Large intestine (tissue), 3 donors: Measurements from ENCODE around the gene CYP2B6. TPM values are rescaled to one million over a fixed set of nuclear protein-coding genes. Genes with fewer than 3 reads are reported as not detected.
"Not testable (repeated sequence)": the region's sequence is repeated elsewhere in the genome, so short reads cannot be mapped to it uniquely, and the experiment has no call there.

Experiments
- DNase-seq, 2 donors: peaks; one replicate each; pipeline versions ENCODE4 v3.0.0 to v3.0.0-alpha.2; 2013
- H3K27ac ChIP-seq: one replicate; pipeline ENCODE4 v1.5.1; 2013; ENCODE audit warnings: low read length
- H3K27me3 ChIP-seq: 2 replicates; pipeline ENCODE4 v1.6.1; 2013; ENCODE audit warnings: low read length; ENCODE audit not compliant: control insufficient read depth, insufficient read depth
- H3K36me3 ChIP-seq: 2 replicates; pipeline ENCODE4 v1.6.1; 2013; ENCODE audit warnings: low read length; ENCODE audit not compliant: control insufficient read depth, insufficient read depth
- H3K4me1 ChIP-seq: one replicate; pipeline ENCODE4 v1.6.1; 2013; ENCODE audit warnings: low read length; ENCODE audit not compliant: control insufficient read depth, insufficient read depth
- H3K4me3 ChIP-seq: one replicate; pipeline ENCODE4 v1.5.1; 2013; ENCODE audit warnings: low read length
- H3K9me3 ChIP-seq: one replicate; pipeline ENCODE4 v1.6.1; 2013; ENCODE audit warnings: mild to moderate bottlenecking, low read depth, low read length, moderate library complexity; ENCODE audit not compliant: control insufficient read depth
- WGBS: methylation state at CpG from one replicate; pipeline ENCODE4 v1.1.5; 2013; ENCODE audit warnings: low lambda C conversion rate; ENCODE audit not compliant: insufficient coverage; 5-methylcytosine and 5-hydroxymethylcytosine counted together
- polyA plus RNA-seq: library from polyadenylated mRNA; unstranded; fragments of 120-200 nt; gene quantifications from one replicate; pipeline ENCODE4 v1.2.1, GENCODE V29; 2013

Gene CYP2B6
- polyA plus RNA-seq, 1 donor: 5.3 TPM

DNA sequence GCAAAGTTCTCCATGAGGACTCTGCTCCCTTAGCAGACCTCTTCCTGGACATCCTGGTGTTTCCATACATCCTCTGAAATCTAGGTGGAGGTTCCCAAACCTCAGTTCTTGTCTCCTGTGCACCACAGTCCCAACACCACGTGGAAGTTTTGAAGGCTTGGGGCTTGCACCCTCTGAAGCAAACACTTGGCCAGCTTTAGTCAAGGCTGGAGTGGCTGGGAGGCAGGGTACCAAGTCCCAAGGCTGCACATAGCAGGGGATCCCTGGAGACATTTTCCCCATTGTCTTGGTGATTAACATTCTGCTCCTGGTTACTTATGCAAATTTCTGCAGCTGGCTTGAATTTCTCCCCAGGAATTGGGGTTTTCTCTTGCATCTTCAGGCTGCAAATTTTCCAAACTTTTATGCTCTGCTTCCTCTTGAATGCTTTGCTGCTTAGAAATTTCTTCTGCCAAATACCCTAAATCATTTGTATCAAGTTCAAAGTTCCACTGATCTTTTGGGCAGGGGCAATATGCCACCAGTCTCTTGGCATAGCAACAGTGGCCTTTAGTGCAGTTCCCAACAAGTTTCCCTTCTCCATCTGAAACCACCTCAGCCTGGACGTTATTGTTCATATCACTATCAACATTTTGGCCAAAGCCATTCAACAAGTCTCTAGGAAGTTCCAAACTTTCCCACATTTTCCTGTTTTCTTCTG lies 10.2 kb upstream of the CYP2B6 start:
- peak overlapping the region; percentile 94 for H3K27ac ChIP-seq

DNA sequence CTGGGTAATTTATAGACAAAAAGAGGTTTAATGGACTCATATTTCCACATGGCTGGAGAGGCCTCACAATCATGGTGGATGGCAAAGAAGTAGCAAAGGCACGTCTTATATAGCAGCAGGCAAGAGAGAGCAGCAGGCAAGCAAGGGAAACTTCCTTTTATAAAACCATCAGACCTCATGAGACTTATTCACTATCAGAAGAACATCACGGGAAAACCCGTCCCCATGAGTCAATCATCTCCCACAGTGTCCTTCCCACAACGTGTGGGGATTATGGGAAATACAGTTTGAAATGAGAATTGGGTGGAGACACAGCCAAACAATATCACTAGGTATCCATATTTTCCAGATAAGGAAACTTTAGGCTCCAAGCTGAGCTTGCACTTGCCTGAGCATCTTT lies 9.5 kb upstream of the CYP2B6 start:
- H3K36me3 ChIP-seq: no peaks in the 10 kb centered on the region
- no peak for DNase-seq
- no peak overlapping the region for H3K4me3 ChIP-seq
- H3K4me1 ChIP-seq: peaks cover 35% of the 10 kb centered on the region
- H3K27me3 ChIP-seq: no peaks in the 10 kb centered on the region
- peaks cover 5% of the 10 kb centered on the region for H3K9me3 ChIP-seq
- H3K27ac ChIP-seq: no peak overlapping the region
- WGBS: no CpG with 5 or more reads among the region's 4 CpGs

More for the DNA sequence above, 10.2 kb upstream of the CYP2B6 start:
- not testable (repeated sequence) for DNase-seq, H3K27me3 ChIP-seq, H3K36me3 ChIP-seq, H3K4me3 ChIP-seq, H3K9me3 ChIP-seq
- no CpG with 5 or more reads among the region's 2 CpGs for WGBS
- H3K4me1 ChIP-seq: peaks cover 35% of the 10 kb centered on the region

DNA sequence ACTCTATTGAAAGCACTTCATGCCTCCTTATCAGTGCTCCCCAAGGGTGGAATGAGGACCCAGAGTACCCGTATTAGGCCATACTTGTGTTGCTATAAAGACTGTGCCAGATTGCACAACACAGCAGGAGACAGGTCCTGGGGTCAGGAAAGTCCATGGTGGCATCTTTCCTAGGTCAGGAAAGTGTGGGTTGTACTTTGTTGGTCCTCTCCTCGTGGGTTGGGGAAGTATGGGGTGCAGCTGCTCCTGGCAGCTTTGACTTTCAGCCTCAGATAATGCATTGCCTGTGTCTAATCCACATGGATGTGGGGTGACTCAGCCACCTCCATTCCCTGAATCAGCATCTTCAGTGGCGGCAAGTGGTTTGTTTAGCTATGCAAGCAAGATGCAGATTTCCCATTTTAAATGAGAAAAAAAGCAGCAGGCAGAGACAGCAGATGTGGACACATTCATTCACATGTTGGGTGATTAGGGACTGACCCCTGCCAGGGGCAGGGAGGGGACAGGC lies 8.4 kb upstream of the CYP2B6 start:
- WGBS: no CpG with 5 or more reads among the region's 3 CpGs
- peaks cover 35% of the 10 kb centered on the region for H3K4me1 ChIP-seq
- no peaks in the 10 kb centered on the region for H3K27me3 ChIP-seq
- peak; percentile 78 to 87 for DNase-seq
- H3K9me3 ChIP-seq: peaks cover 5% of the 10 kb centered on the region
- H3K27ac ChIP-seq: peak overlapping the region; percentile 29
- no peak overlapping the region for H3K4me3 ChIP-seq
- H3K36me3 ChIP-seq: no peaks in the 10 kb centered on the region

DNA sequence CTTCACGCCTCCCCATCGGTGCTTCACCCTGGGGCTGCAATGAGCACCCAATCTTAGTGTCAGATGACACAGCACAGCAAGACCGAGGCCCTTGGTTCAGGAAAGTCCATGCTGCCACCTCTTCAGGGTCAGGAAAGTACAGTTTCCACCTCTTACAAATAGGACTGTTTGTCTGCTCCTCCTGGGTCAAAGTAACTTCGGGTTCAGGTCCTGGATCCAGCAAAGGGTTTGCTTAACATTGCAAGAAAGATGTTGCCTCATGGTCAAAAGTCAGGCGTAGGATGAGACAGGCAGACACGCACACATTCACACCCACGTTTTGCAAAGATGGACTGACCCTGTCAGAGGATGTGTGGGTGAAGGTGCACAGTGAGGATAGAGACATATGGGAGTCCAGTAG lies 1.6 kb upstream of the CYP2B6 start:
- no peak overlapping the region for H3K4me3 ChIP-seq
- H3K4me1 ChIP-seq: peaks cover 3% of the 10 kb centered on the region
- H3K9me3 ChIP-seq: no peaks in the 10 kb centered on the region
- DNase-seq: no peak
- H3K27me3 ChIP-seq: no peaks in the 10 kb centered on the region
- no peaks in the 10 kb centered on the region for H3K36me3 ChIP-seq
- WGBS: 100% methylated on average over 1 of the region's 7 CpGs
- no peak overlapping the region for H3K27ac ChIP-seq

DNA sequence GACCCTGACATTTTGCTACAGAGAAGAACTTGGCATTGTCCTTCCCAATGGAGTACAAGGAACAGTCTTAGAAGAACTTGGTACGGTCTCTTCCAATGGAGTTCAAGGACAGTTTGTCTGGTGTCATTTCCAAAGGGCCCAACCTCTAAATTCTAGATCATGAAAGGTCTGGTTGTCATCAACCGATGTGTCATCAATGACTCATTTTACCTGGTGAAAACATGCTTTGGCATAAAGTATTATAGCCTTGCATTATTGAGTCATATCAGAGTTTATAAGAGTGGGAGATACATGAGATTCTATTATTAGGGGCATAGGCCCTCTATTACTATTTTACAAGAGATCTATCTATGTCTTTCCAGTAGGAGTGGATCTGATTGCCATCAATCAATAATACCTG lies 4.3 kb downstream of the CYP2B6 start:
- peaks cover 8% of the 10 kb centered on the region for H3K4me1 ChIP-seq
- no peaks in the 10 kb centered on the region for H3K27me3 ChIP-seq
- H3K36me3 ChIP-seq: no peaks in the 10 kb centered on the region
- DNase-seq: no peak
- H3K9me3 ChIP-seq: no peaks in the 10 kb centered on the region
- WGBS: no CpG with 5 or more reads among the region's 2 CpGs
- no peak overlapping the region for H3K27ac ChIP-seq
- H3K4me3 ChIP-seq: no peak overlapping the region

DNA sequence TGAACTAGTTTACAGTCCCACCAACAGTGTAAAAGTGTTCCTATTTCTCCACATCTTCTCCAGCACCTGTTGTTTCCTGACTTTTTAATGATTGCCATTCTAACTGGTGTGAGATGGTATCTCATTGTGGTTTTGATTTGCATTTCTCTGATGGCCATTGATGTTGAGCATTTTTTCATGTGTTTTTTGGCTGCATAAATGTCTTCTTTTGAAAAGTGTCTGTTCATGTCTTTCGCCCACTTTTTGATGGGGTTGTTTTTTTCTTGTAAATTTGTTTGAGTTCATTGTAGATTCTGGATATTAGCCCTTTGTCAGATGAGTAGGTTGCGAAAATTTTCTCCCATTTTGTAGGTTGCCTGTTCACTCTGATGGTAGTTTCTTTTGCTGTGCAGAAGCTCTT lies 7.9 kb downstream of the CYP2B6 start:
- H3K4me3 ChIP-seq, DNase-seq: not testable (repeated sequence)
- WGBS: no CpG with 5 or more reads among the region's 2 CpGs

DNA sequence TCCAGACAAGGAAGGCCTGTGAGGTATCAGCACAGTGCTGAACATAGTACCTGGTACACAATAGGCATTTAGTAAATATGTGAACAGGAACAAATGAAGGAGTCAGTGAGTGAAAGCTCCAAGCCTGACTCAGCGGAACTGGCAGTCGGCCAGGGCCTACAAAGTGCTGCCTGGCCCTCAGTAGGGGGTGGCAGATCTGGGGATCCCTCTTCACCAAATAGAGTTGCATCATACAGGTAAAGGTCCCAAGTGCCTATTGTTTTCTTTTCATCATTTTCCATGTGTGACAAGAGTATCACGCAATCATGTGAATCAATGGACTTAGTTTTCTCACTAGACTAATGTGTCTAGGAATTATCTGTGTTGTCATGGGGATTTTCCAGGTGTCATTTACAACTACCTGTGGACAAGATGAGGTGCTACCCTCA lies 9.2 kb downstream of the CYP2B6 start:
- peaks cover 22% of the 10 kb centered on the region for H3K4me1 ChIP-seq
- peak overlapping the region; percentile 67 for H3K27ac ChIP-seq
- WGBS: no CpG with 5 or more reads among the region's 3 CpGs
- peaks cover 6% of the 10 kb centered on the region for H3K9me3 ChIP-seq
- DNase-seq: peak; percentile 83 to 93
- H3K27me3 ChIP-seq: no peaks in the 10 kb centered on the region
- H3K36me3 ChIP-seq: no peaks in the 10 kb centered on the region
- no peak overlapping the region for H3K4me3 ChIP-seq

More for the DNA sequence above, 7.9 kb downstream of the CYP2B6 start:
- peaks cover 20% of the 10 kb centered on the region for H3K4me1 ChIP-seq
- not testable (repeated sequence) for H3K27ac ChIP-seq, H3K27me3 ChIP-seq, H3K36me3 ChIP-seq, H3K9me3 ChIP-seq

DNA sequence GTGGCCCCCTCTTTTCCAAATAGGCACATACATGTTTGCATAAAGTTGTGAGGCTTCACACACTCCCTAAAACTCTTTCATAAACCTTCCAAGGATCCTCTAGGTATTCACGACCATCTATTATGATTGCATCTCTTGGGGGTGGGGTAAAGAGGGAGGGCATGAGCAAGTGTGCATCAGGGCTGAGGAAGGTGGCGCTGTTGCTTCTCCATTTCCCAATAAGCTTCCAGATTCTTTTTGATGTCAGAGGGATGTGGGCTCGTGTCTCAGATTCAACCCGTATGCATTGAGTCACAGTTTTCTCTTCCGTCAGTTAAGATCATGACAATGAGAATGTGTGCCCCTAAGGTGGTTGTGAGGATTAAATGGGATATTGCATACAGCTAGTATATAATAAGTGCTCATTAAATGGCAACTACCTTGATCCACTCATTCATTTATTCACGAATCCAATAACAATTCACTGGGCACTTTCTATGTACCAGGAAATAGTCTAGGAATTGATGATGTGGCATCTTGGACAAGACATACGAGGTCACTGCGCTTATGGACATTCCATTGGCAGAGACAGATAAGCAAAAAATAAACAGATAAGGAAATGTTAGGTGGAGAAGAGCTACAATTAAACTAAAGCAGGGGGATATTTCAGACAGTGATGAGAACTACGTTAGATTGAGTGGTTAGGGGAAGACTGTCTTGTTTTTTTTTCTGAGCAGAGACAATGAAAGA lies 10.3 kb downstream of the CYP2B6 start:
- no peak for DNase-seq
- no peaks in the 10 kb centered on the region for H3K27me3 ChIP-seq
- no peak overlapping the region for H3K4me3 ChIP-seq
- peak overlapping the region; percentile 67 for H3K27ac ChIP-seq
- no peaks in the 10 kb centered on the region for H3K36me3 ChIP-seq
- peaks cover 22% of the 10 kb centered on the region for H3K4me1 ChIP-seq
- no CpG with 5 or more reads among the region's 9 CpGs for WGBS
- H3K9me3 ChIP-seq: peaks cover 6% of the 10 kb centered on the region

DNA sequence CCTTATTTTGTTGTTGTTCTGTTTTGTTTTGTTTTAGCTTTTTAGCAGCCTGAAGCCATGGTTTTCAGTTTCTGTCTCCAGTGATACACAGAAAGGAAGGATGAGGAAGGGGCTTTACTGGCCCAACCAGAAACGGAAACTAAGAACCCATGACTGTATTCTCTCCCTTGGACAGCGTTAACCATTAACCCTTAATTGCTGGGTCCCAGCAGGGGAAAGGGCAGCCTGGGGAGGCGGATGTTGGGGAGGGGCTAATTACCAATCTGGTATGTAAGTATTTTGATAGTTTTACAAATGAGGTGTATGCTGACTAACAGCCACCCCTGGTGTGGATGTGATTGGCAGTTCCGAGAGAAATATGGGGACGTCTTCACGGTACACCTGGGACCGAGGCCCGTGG lies 12.6 kb downstream of the CYP2B6 start:
- H3K9me3 ChIP-seq, H3K4me3 ChIP-seq, H3K36me3 ChIP-seq, H3K27me3 ChIP-seq: not testable (repeated sequence)
- no CpG with 5 or more reads among the region's 8 CpGs for WGBS
- Histone ChIP-seq H3K27ac (peak overlapping the region; percentile 82), H3K4me1 (peaks cover 22% of the 10 kb centered on the region)
- peak; percentile 76 to 91 for DNase-seq

DNA sequence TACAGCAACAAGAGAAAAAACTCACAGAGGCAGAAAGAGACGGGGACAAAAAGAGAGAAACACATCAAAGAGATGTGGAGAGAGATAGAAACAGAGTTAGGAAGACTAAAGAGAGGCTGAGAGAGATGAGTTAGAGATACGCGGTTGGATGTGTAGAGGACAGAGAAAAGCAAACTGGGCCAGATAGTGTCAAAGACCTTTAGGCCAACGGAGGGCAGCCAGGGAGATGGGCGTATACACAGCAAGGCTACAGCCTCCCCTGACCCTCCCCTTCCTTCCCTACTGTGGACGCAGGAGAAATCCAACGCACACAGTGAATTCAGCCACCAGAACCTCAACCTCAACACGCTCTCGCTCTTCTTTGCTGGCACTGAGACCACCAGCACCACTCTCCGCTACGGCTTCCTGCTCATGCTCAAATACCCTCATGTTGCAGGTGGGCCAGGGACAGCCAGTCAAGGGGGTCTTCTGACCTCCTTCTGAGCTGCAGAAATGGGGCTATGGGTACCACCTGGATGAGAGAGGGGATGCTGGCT lies 18.7 kb downstream of the CYP2B6 start:
- DNase-seq: no peak
- no peaks in the 10 kb centered on the region for H3K36me3 ChIP-seq
- no peaks in the 10 kb centered on the region for H3K4me1 ChIP-seq
- peaks cover under 1% of the 10 kb centered on the region for H3K9me3 ChIP-seq
- no peaks in the 10 kb centered on the region for H3K27me3 ChIP-seq
- no peak overlapping the region for H3K4me3 ChIP-seq
- no peak overlapping the region for H3K27ac ChIP-seq
- 44% methylated on average over 1 of the region's 11 CpGs for WGBS
